GM12878 (cell line): Measurements from ENCODE around the gene DCAF5. TPM values are rescaled to one million over a fixed set of nuclear protein-coding genes. Genes with fewer than 3 reads are reported as not detected.

Source experiments
- ATAC-seq: fragments of 200-7000 bp; cut with Tn5 transposase; 3 replicates; pipeline ENCODE4 v1.9.1; 2020; ENCODE audit warnings: mild to moderate bottlenecking, moderate library complexity
- BruUV-seq: library from RNA; stranded (reverse); fragments of 400-500 nt; replicated peaks from 2 replicates; lab custom pipeline; 2021; lab: Mats Ljungman, UMichigan
- CTCF ChIA-PET: fragments of 300-600 bp; sonication (Branson Sonifier 250); formaldehyde crosslinking; extraction: SDS; loops from one replicate; lab custom pipeline; 2021; ENCODE audit warnings: inconsistent platforms; lab: Yijun Ruan, JAX
- POLR2A ChIA-PET: fragments of 350-600 bp; formaldehyde crosslinking; extraction: SDS; loops from one replicate; lab custom pipeline; 2021; ENCODE audit warnings: inconsistent platforms; lab: Charles Lee
- RAD21 ChIA-PET: fragments of 300-600 bp; sonication (Branson Sonifier 250); formaldehyde crosslinking; loops from one replicate; lab custom pipeline; 2023; ENCODE audit warnings: antibody characterized with exemption; ENCODE audit not compliant: unreplicated experiment; lab: Charles Lee
- SMC1A ChIA-PET: fragments of 300-600 bp; sonication (Branson Sonifier 250); formaldehyde crosslinking; loops from one replicate; lab custom pipeline; 2023; ENCODE audit not compliant: unreplicated experiment, uncharacterized antibody; lab: Charles Lee
- DNase-seq: peaks from one replicate; pipeline ENCODE4 v3.0.0-alpha.2; 2011; ENCODE audit warnings: low read depth, low spot score
- FAIRE-seq: peaks from 3 replicates; lab custom pipeline; 2011; peaks lifted over from hg19 to GRCh38; lab: Jason Lieb, UNC
- H2AFZ ChIP-seq: 2 replicates; pipeline ENCODE4 v1.6.0; 2011; ENCODE audit warnings: low read depth, low read length, control low read depth; ENCODE audit not compliant: control insufficient read depth
- H3K27ac ChIP-seq: 2 replicates; pipeline ENCODE4 v1.5.1; 2011; ENCODE audit warnings: control low read depth; ENCODE audit not compliant: control insufficient read depth, insufficient read depth
- H3K27me3 ChIP-seq, 2 experiments: replicated peaks in 1 of 2; 2 replicates each; pipeline versions ENCODE4 v1.6.0 to v1.6.1; 2011; ENCODE audit warnings: low read length in 1 of 2; ENCODE audit not compliant: control insufficient read depth in 2 of 2, insufficient read depth in 2 of 2
- H3K36me3 ChIP-seq, 2 experiments: 2 replicates each; pipeline ENCODE4 v1.5.1; 2011; ENCODE audit warnings: low read length in 1 of 2; ENCODE audit not compliant: control insufficient read depth in 2 of 2, insufficient read depth in 2 of 2
- H3K4me1 ChIP-seq: 2 replicates; pipeline ENCODE4 v1.6.1; 2011; ENCODE audit warnings: mild to moderate bottlenecking, low read length, moderate library complexity, mixed read lengths; ENCODE audit not compliant: control insufficient read depth, insufficient read depth
- H3K4me2 ChIP-seq: 2 replicates; pipeline ENCODE4 v1.6.0; 2011; ENCODE audit warnings: control low read depth; ENCODE audit not compliant: control insufficient read depth, insufficient read depth
- H3K4me3 ChIP-seq: fragments of 200-600 bp; sonication (generic); 2 replicates; pipeline ENCODE4 v1.5.1; 2016
- H3K79me2 ChIP-seq: 2 replicates; pipeline ENCODE4 v1.6.0; 2011; ENCODE audit warnings: low read length; ENCODE audit not compliant: control insufficient read depth, insufficient read depth
- H3K9ac ChIP-seq: 2 replicates; pipeline ENCODE4 v1.8.0; 2011; ENCODE audit warnings: low read length, control low read depth, mixed read lengths; ENCODE audit not compliant: control insufficient read depth, insufficient read depth
- H3K9me3 ChIP-seq: replicated peaks from 3 replicates; pipeline ENCODE4 v1.5.1; 2011; ENCODE audit warnings: mild to moderate bottlenecking, low read length; ENCODE audit not compliant: control insufficient read depth, insufficient read depth
- H4K20me1 ChIP-seq: 2 replicates; pipeline ENCODE4 v1.6.0; 2011; ENCODE audit not compliant: control insufficient read depth, insufficient read depth
- BACH1 ChIP-seq: fragments of 450-650 bp; IDR thresholded peaks from 2 replicates; pipeline ENCODE4 v1.6.1; 2017; ENCODE audit warnings: mild to moderate bottlenecking, borderline replicate concordance
- DPF2 ChIP-seq: fragments of 450-650 bp; IDR thresholded peaks from 2 replicates; pipeline ENCODE4 v1.6.1; 2017; ENCODE audit warnings: mild to moderate bottlenecking
- FOS ChIP-seq: IDR thresholded peaks from 3 replicates; pipeline ENCODE4 v1.6.1; 2011; ENCODE audit warnings: borderline replicate concordance; ENCODE audit not compliant: insufficient read length; ENCODE audit errors: extremely low read depth
- HDAC2 ChIP-seq: fragments of 200-600 bp; sonication (generic); IDR thresholded peaks from 2 replicates; pipeline ENCODE4 v1.6.1; 2017
- JUND ChIP-seq: IDR thresholded peaks from 2 replicates; pipeline ENCODE4 v1.6.1; 2012; ENCODE audit warnings: low read depth, mild to moderate bottlenecking, low read length, improper control_type of control experiment, moderate library complexity
- MYB ChIP-seq: fragments of 150-350 bp; IDR thresholded peaks from 2 replicates; pipeline ENCODE4 v1.6.1; 2014; ENCODE audit warnings: mild to moderate bottlenecking, low read depth, low read length, borderline replicate concordance
- NR2C1 ChIP-seq: fragments of 450-650 bp; IDR thresholded peaks from 2 replicates; pipeline ENCODE4 v1.6.1; 2017; ENCODE audit warnings: antibody characterized with exemption, mild to moderate bottlenecking, moderate library complexity
- SP1 ChIP-seq: IDR thresholded peaks from one replicate; pipeline ENCODE4 v1.6.1; 2011; ENCODE audit warnings: low read depth, low read length
- ZBED1 ChIP-seq: IDR thresholded peaks from 2 replicates; pipeline ENCODE4 v1.6.1; 2016; ENCODE audit warnings: borderline replicate concordance
- ZNF207 ChIP-seq: fragments of 450-650 bp; IDR thresholded peaks from 2 replicates; pipeline ENCODE4 v1.6.1; 2014; ENCODE audit warnings: antibody characterized with exemption, mild to moderate bottlenecking, borderline replicate concordance
- WGBS: methylation state at CpG from one replicate; pipeline ENCODE4 v1.1.6; 2016; ENCODE audit warnings: low lambda C conversion rate; ENCODE audit not compliant: insufficient replicate concordance, insufficient coverage; ENCODE audit errors: missing lambda C conversion rate; 5-methylcytosine and 5-hydroxymethylcytosine counted together
- in situ Hi-C: fragments of 300-500 bp; cut with MboI; formaldehyde crosslinking; loops from 9 replicates; pipeline ENCODE4 v1.14.3; 2018; ENCODE audit warnings: mixed read lengths
- intact Hi-C: fragments of 100-400 bp; cut with micrococcal nuclease; formaldehyde crosslinking; loops from one replicate; pipeline ENCODE4 v1.14.2; 2022; ENCODE audit not compliant: unreplicated experiment
- polyA plus RNA-seq, 11 experiments: library from polyadenylated mRNA; depleted of rRNA in 4 of 11; unstranded in 6 of 11; stranded (reverse) in 5 of 11; fragments of >200 nt; fragmentation: Nextera tagmentation in 4 of 11; fragmentation: Illumina TruSeq in 1 of 11; extraction: Ambion mirVana in 4 of 11; extraction: Trizol in 1 of 11; gene quantifications; 1 replicate in 1 of 11; 2 replicates in 10 of 11; pipeline versions ENCODE4 v1.2.1 to v1.2.3, GENCODE V29; 2011 to 2016; ENCODE audit warnings: inconsistent platforms in 2 of 11, missing spikeins in 2 of 11, low read depth in 1 of 11
- total RNA-seq, 4 experiments: library from RNA; depleted of rRNA in 3 of 4; stranded (reverse); fragments of >200 nt in 3 of 4; fragmentation: Illumina TruSeq in 1 of 4; extraction: Trizol in 1 of 4; gene quantifications; 2 replicates each; pipeline versions ENCODE4 v1.2.1 to v1.2.3, GENCODE V29; 2013 to 2021
- TF ChIP-seq, protein P1 (sequence below): fragments of 450-650 bp; IDR thresholded peaks from 2 replicates; pipeline ENCODE4 v1.6.1; 2017; ENCODE audit warnings: mild to moderate bottlenecking, moderate library complexity
- TF ChIP-seq, protein P2 (sequence below): fragments of 450-650 bp; IDR thresholded peaks from 2 replicates; pipeline ENCODE4 v1.6.1; 2018; ENCODE audit warnings: mild to moderate bottlenecking, low read depth, moderate library complexity; ENCODE audit not compliant: partially characterized antibody
- TF ChIP-seq, protein P3 (sequence below): fragments of 450-650 bp; formaldehyde crosslinking; IDR thresholded peaks from 2 replicates; pipeline ENCODE4 v1.5.0; 2022; ENCODE audit warnings: mild to moderate bottlenecking, missing genetic modification characterization

The DCAF5 gene
- total and polyA plus RNA-seq, 10 of the 15 experiments (the other 5 are each of a cell fraction or from before 2014, with no cell fraction given) = 6.8 to 38.1 (median 19.1) TPM

DNA sequence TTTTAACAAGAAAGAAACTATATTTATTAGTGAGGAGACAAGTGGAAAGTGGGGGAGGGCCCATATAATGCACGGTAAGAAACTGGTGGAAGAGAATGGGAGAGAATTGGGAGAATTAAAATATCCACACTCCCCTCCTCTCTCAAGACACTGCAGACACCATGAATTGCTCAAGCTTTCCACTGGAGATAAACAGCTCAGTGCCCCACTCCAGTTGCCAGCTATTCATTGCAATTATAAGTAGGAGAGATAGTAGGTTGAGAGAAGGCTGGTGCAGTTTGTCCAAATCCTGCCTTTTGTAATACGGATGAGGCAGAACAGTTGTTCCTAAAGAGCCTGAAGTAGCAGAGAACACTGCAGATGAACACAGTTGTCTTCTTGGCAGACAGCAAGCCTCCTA, 38.2 kb downstream of the DCAF5 start:
- ChIA-PET CTCF (interaction anchor here (1.7 kb wide), 1 partner anchor 22 kb away, joined by 3 read pairs; no protein-coding TSS in a partner anchor), RAD21 (no interaction called here), SMC1A (no interaction called here), POLR2A (no interaction called here)
- no TSS peak for BruUV-seq
- intact Hi-C loops = no loop called here
- no peak overlapping the region for H3K4me2 ChIP-seq
- ATAC-seq = no peak
- no peak for FAIRE-seq
- H3K9me3 ChIP-seq = no peaks in the 10 kb centered on the region
- whole genome bisulfite sequencing = 97% methylated on average over 2 of the region's 2 CpGs
- no peak overlapping the region for H3K4me3 ChIP-seq
- H3K4me1 ChIP-seq = no peaks in the 10 kb centered on the region
- peaks cover 6 to 28% of the 10 kb centered on the region in 2 experiments for H3K36me3 ChIP-seq
- no peaks in the 10 kb centered on the region for H3K79me2 ChIP-seq
- H3K9ac ChIP-seq = no peak overlapping the region
- no peak overlapping the region for H3K27ac ChIP-seq
- no peak overlapping the region for H2AFZ ChIP-seq
- no peak for DNase-seq
- in situ Hi-C loops = no loop called here
- no peaks in the 10 kb centered on the region for H4K20me1 ChIP-seq
- TF ChIP-seq SP1 = no peak
- TF ChIP-seq HDAC2 = no peak
- TF ChIP-seq, protein P1, sequence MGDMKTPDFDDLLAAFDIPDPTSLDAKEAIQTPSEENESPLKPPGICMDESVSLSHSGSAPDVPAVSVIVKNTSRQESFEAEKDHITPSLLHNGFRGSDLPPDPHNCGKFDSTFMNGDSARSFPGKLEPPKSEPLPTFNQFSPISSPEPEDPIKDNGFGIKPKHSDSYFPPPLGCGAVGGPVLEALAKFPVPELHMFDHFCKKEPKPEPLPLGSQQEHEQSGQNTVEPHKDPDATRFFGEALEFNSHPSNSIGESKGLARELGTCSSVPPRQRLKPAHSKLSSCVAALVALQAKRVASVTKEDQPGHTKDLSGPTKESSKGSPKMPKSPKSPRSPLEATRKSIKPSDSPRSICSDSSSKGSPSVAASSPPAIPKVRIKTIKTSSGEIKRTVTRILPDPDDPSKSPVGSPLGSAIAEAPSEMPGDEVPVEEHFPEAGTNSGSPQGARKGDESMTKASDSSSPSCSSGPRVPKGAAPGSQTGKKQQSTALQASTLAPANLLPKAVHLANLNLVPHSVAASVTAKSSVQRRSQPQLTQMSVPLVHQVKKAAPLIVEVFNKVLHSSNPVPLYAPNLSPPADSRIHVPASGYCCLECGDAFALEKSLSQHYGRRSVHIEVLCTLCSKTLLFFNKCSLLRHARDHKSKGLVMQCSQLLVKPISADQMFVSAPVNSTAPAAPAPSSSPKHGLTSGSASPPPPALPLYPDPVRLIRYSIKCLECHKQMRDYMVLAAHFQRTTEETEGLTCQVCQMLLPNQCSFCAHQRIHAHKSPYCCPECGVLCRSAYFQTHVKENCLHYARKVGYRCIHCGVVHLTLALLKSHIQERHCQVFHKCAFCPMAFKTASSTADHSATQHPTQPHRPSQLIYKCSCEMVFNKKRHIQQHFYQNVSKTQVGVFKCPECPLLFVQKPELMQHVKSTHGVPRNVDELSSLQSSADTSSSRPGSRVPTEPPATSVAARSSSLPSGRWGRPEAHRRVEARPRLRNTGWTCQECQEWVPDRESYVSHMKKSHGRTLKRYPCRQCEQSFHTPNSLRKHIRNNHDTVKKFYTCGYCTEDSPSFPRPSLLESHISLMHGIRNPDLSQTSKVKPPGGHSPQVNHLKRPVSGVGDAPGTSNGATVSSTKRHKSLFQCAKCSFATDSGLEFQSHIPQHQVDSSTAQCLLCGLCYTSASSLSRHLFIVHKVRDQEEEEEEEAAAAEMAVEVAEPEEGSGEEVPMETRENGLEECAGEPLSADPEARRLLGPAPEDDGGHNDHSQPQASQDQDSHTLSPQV = no peak
- TF ChIP-seq DPF2 = no peak
- no peak for TF ChIP-seq BACH1
- TF ChIP-seq, protein P2, sequence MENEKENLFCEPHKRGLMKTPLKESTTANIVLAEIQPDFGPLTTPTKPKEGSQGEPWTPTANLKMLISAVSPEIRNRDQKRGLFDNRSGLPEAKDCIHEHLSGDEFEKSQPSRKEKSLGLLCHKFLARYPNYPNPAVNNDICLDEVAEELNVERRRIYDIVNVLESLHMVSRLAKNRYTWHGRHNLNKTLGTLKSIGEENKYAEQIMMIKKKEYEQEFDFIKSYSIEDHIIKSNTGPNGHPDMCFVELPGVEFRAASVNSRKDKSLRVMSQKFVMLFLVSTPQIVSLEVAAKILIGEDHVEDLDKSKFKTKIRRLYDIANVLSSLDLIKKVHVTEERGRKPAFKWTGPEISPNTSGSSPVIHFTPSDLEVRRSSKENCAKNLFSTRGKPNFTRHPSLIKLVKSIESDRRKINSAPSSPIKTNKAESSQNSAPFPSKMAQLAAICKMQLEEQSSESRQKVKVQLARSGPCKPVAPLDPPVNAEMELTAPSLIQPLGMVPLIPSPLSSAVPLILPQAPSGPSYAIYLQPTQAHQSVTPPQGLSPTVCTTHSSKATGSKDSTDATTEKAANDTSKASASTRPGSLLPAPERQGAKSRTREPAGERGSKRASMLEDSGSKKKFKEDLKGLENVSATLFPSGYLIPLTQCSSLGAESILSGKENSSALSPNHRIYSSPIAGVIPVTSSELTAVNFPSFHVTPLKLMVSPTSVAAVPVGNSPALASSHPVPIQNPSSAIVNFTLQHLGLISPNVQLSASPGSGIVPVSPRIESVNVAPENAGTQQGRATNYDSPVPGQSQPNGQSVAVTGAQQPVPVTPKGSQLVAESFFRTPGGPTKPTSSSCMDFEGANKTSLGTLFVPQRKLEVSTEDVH = no peak
- no peak for TF ChIP-seq NR2C1
- no peak for TF ChIP-seq FOS
- TF ChIP-seq ZBED1 = no peak
- TF ChIP-seq, protein P3, sequence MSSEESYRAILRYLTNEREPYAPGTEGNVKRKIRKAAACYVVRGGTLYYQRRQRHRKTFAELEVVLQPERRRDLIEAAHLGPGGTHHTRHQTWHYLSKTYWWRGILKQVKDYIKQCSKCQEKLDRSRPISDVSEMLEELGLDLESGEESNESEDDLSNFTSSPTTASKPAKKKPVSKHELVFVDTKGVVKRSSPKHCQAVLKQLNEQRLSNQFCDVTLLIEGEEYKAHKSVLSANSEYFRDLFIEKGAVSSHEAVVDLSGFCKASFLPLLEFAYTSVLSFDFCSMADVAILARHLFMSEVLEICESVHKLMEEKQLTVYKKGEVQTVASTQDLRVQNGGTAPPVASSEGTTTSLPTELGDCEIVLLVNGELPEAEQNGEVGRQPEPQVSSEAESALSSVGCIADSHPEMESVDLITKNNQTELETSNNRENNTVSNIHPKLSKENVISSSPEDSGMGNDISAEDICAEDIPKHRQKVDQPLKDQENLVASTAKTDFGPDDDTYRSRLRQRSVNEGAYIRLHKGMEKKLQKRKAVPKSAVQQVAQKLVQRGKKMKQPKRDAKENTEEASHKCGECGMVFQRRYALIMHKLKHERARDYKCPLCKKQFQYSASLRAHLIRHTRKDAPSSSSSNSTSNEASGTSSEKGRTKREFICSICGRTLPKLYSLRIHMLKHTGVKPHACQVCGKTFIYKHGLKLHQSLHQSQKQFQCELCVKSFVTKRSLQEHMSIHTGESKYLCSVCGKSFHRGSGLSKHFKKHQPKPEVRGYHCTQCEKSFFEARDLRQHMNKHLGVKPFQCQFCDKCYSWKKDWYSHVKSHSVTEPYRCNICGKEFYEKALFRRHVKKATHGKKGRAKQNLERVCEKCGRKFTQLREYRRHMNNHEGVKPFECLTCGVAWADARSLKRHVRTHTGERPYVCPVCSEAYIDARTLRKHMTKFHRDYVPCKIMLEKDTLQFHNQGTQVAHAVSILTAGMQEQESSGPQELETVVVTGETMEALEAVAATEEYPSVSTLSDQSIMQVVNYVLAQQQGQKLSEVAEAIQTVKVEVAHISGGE (CRISPR knock-in tag) = no peak
- no peak for TF ChIP-seq MYB
- no peak for TF ChIP-seq ZNF207
- no peak for TF ChIP-seq JUND
- H3K27me3 ChIP-seq = no peaks in the 10 kb centered on the region
